ENCODE measurements around the gene SLC10A3. TPM values are rescaled to one million over a fixed set of nuclear protein-coding genes. Genes with fewer than 3 reads are reported as not detected.

SLC10A3 gene
- total and polyA plus RNA-seq, 7 experiments from 2014 or later, result 11.7 to 58.7 (median 20.1) TPM

GRCh38 chrX:154466036-154466435, 24.4 kb downstream of the SLC10A3 start:
- Mint-ChIP-seq H3K36me3 (peaks cover 0 to 2% (median 0%) of the 10 kb centered on the region in 5 donors), H3K9me3 (no peaks in the 10 kb centered on the region), H3K27me3 (no peaks in the 10 kb centered on the region), H3K27ac (no peak overlapping the region), H3K4me1 (peaks cover 0 to 7% (median 0%) of the 10 kb centered on the region in 7 donors), H3K4me3 (no peak overlapping the region)
- DNase-seq (no peak), ATAC-seq (no peak)
- no peak overlapping the region for H3K27ac ChIP-seq (ENCODE audit: low read depth, low read length)
- CTCF ChIA-PET, result no interaction called here
- intact Hi-C loops (cut with micrococcal nuclease), result no loop called here
- H3K4me3 ChIP-seq (ENCODE audit: low read length), result no peak overlapping the region
- no peaks in the 10 kb centered on the region for H3K9me3 ChIP-seq (ENCODE audit: control insufficient read depth in 2 of 3, low read length in 3 of 3)
- no peaks in the 10 kb centered on the region for H3K27me3 ChIP-seq (ENCODE audit: control insufficient read depth in 2 of 2, insufficient read depth in 2 of 2, low read length in 2 of 2)
- peaks cover 0 to 70% (median 0%) of the 10 kb centered on the region in 3 experiments for H3K36me3 ChIP-seq (ENCODE audit: control insufficient read depth in 2 of 3, insufficient read depth in 3 of 3, low read length in 3 of 3)
- POLR2A ChIA-PET, result interaction anchor here (0.6 to 1.4 kb wide), 4 partner anchors 10 to 42 kb away, joined by 3 to 4 read pairs (median 3); no protein-coding TSS in a partner anchor
- H3K4me1 ChIP-seq (ENCODE audit: control insufficient read depth in 2 of 2, insufficient read depth in 2 of 2, low read length in 2 of 2), result no peaks in the 10 kb centered on the region

GRCh38 chrX:154465601-154466000, 24.8 kb downstream of the SLC10A3 start:
- peaks cover 0 to 2% (median 0%) of the 10 kb centered on the region in 5 donors for H3K36me3 Mint-ChIP-seq
- H3K9me3 ChIP-seq (ENCODE audit: control insufficient read depth in 2 of 3, low read length in 3 of 3), result no peaks in the 10 kb centered on the region
- intact Hi-C loops (cut with micrococcal nuclease), result no loop called here

GRCh38 chrX:154464806-154465365, 25.5 kb downstream of the SLC10A3 start:
- Histone ChIP-seq H3K36me3 (ENCODE audit: control insufficient read depth in 2 of 3, insufficient read depth in 3 of 3, low read length in 3 of 3) (peaks cover 0 to 67% (median 0%) of the 10 kb centered on the region in 3 experiments), H3K4me3 (ENCODE audit: low read length) (no peak overlapping the region), H3K27me3 (ENCODE audit: control insufficient read depth in 2 of 2, insufficient read depth in 2 of 2, low read length in 2 of 2) (no peaks in the 10 kb centered on the region), H3K27ac (ENCODE audit: low read depth, low read length) (no peak overlapping the region), H3K9me3 (ENCODE audit: control insufficient read depth in 2 of 3, low read length in 3 of 3) (no peaks in the 10 kb centered on the region), H3K4me1 (ENCODE audit: control insufficient read depth in 2 of 2, insufficient read depth in 2 of 2, low read length in 2 of 2) (no peaks in the 10 kb centered on the region)
- Mint-ChIP-seq H3K4me1 (peaks cover 0 to 7% (median 0%) of the 10 kb centered on the region in 7 donors), H3K27ac (no peak overlapping the region), H3K9me3 (no peaks in the 10 kb centered on the region), H3K4me3 (no peak overlapping the region), H3K36me3 (peaks cover 0 to 2% (median 0%) of the 10 kb centered on the region in 5 donors), H3K27me3 (no peaks in the 10 kb centered on the region)
- ATAC-seq (no peak), DNase-seq (no peak)
- intact Hi-C loops (cut with micrococcal nuclease), result no loop called here
- ChIA-PET CTCF (no interaction called here), POLR2A (interaction anchor here (0.9 to 1.4 kb wide), 3 partner anchors 20 to 51 kb away, joined by 3 to 4 read pairs (median 3); partner anchors contain the start of gene FAM3A)

More at GRCh38 chrX:154465601-154466000, 24.8 kb downstream of the SLC10A3 start:
- H3K27me3 Mint-ChIP-seq, result no peaks in the 10 kb centered on the region
- Histone ChIP-seq H3K27ac (ENCODE audit: low read depth, low read length) (no peak overlapping the region), H3K4me1 (ENCODE audit: control insufficient read depth in 2 of 2, insufficient read depth in 2 of 2, low read length in 2 of 2) (no peaks in the 10 kb centered on the region), H3K27me3 (ENCODE audit: control insufficient read depth in 2 of 2, insufficient read depth in 2 of 2, low read length in 2 of 2) (no peaks in the 10 kb centered on the region), H3K36me3 (ENCODE audit: control insufficient read depth in 2 of 3, insufficient read depth in 3 of 3, low read length in 3 of 3) (peaks cover 0 to 70% (median 0%) of the 10 kb centered on the region in 3 experiments), H3K4me3 (ENCODE audit: low read length) (no peak overlapping the region)
- H3K4me1 Mint-ChIP-seq, result peaks cover 0 to 7% (median 0%) of the 10 kb centered on the region in 7 donors
- H3K27ac Mint-ChIP-seq, result no peak overlapping the region
- DNase-seq (no peak), ATAC-seq (no peak)
- ChIA-PET POLR2A (interaction anchor here (0.6 to 1.4 kb wide), 5 partner anchors 10 to 51 kb away, joined by 3 to 4 read pairs (median 3); partner anchors contain the start of gene FAM3A), CTCF (no interaction called here)
- no peaks in the 10 kb centered on the region for H3K9me3 Mint-ChIP-seq
- H3K4me3 Mint-ChIP-seq, result peak overlapping the region in 1 of 10 donors; percentile 32

- Mint-ChIP-seq H3K27me3 (no peaks in the 10 kb centered on the region), H3K27ac (no peak overlapping the region), H3K4me1 (peaks cover 0 to 11% (median 5%) of the 10 kb centered on the region in 7 donors), H3K36me3 (peaks cover 0 to 2% (median 0%) of the 10 kb centered on the region in 5 donors), H3K9me3 (no peaks in the 10 kb centered on the region), H3K4me3 (no peak overlapping the region)
- DNase-seq, result no peak
- ATAC-seq, result no peak
- peaks cover 0 to 3% of the 10 kb centered on the region in 2 donors for H3K4me1 ChIP-seq (ENCODE audit: control insufficient read depth in 2 of 2, insufficient read depth in 2 of 2, low read length in 2 of 2)
- peaks cover 0 to 56% (median 0%) of the 10 kb centered on the region in 3 experiments for H3K36me3 ChIP-seq (ENCODE audit: control insufficient read depth in 2 of 3, insufficient read depth in 3 of 3, low read length in 3 of 3)
- no peaks in the 10 kb centered on the region for H3K9me3 ChIP-seq (ENCODE audit: control insufficient read depth in 2 of 3, low read length in 3 of 3)
- H3K27me3 ChIP-seq (ENCODE audit: control insufficient read depth in 2 of 2, insufficient read depth in 2 of 2, low read length in 2 of 2), result no peaks in the 10 kb centered on the region
- ChIA-PET CTCF (no interaction called here), POLR2A (interaction anchor here (0.9 to 1.2 kb wide), 2 partner anchors 52 to 84 kb away, joined by 3 to 4 read pairs; partner anchors contain the start of gene EMD)
- H3K27ac ChIP-seq (ENCODE audit: low read depth, low read length), result no peak overlapping the region
- intact Hi-C loops (cut with micrococcal nuclease), result no loop called here
- H3K4me3 ChIP-seq (ENCODE audit: low read length), result no peak overlapping the region
These were observed 26.7 kb downstream of the SLC10A3 start for GRCh38 chrX:154463611-154464220.

GRCh38 chrX:154462396-154462795, 28.0 kb downstream of the SLC10A3 start:
- peaks cover under 1 to 12% (median 6%) of the 10 kb centered on the region in 7 donors for H3K4me1 Mint-ChIP-seq
- intact Hi-C loops (cut with micrococcal nuclease), result no loop called here
- H3K9me3 Mint-ChIP-seq, result peaks cover 0 to 1% (median 0%) of the 10 kb centered on the region in 11 donors
- H3K27ac Mint-ChIP-seq, result no peak overlapping the region
- Histone ChIP-seq H3K27ac (ENCODE audit: low read depth, low read length) (no peak overlapping the region), H3K9me3 (ENCODE audit: control insufficient read depth in 2 of 3, low read length in 3 of 3) (no peaks in the 10 kb centered on the region), H3K36me3 (ENCODE audit: control insufficient read depth in 2 of 3, insufficient read depth in 3 of 3, low read length in 3 of 3) (peaks cover 0 to 43% (median 0%) of the 10 kb centered on the region in 3 experiments), H3K4me1 (ENCODE audit: control insufficient read depth in 2 of 2, insufficient read depth in 2 of 2, low read length in 2 of 2) (peaks cover 0 to 3% of the 10 kb centered on the region in 2 donors), H3K4me3 (ENCODE audit: low read length) (no peak overlapping the region), H3K27me3 (ENCODE audit: control insufficient read depth in 2 of 2, insufficient read depth in 2 of 2, low read length in 2 of 2) (no peaks in the 10 kb centered on the region)
- no peaks in the 10 kb centered on the region for H3K27me3 Mint-ChIP-seq
- ATAC-seq (no peak), DNase-seq (no peak)
- peaks cover 0 to 2% (median 0%) of the 10 kb centered on the region in 5 donors for H3K36me3 Mint-ChIP-seq
- ChIA-PET CTCF (no interaction called here), POLR2A (interaction anchor here (6.2 kb wide), 1 partner anchor 15 kb away, joined by 31 read pairs; the partner anchor contains the start of gene LAGE3)
- H3K4me3 Mint-ChIP-seq, result no peak overlapping the region

GRCh38 chrX:154460326-154460725, 30.1 kb downstream of the SLC10A3 start:
- H3K4me3 Mint-ChIP-seq, result peak overlapping the region in 7 of 10 donors; percentile 4 to 79 (median 25)
- H3K27ac Mint-ChIP-seq, result peak overlapping the region in 1 of 9 donors; percentile 19
- Histone ChIP-seq H3K36me3 (ENCODE audit: control insufficient read depth in 2 of 3, insufficient read depth in 3 of 3, low read length in 3 of 3) (peaks cover 0 to 28% (median 0%) of the 10 kb centered on the region in 3 experiments), H3K4me3 (ENCODE audit: low read length) (no peak overlapping the region), H3K27ac (ENCODE audit: low read depth, low read length) (no peak overlapping the region), H3K27me3 (ENCODE audit: control insufficient read depth in 2 of 2, insufficient read depth in 2 of 2, low read length in 2 of 2) (no peaks in the 10 kb centered on the region), H3K4me1 (ENCODE audit: control insufficient read depth in 2 of 2, insufficient read depth in 2 of 2, low read length in 2 of 2) (peaks cover 0 to 3% of the 10 kb centered on the region in 2 donors), H3K9me3 (ENCODE audit: control insufficient read depth in 2 of 3, low read length in 3 of 3) (no peaks in the 10 kb centered on the region)
- CTCF ChIA-PET, result no interaction called here
- peaks cover 0 to 4% (median 0%) of the 10 kb centered on the region in 11 donors for H3K9me3 Mint-ChIP-seq
- peaks cover 0 to 2% (median 0%) of the 10 kb centered on the region in 5 donors for H3K36me3 Mint-ChIP-seq
- no peaks in the 10 kb centered on the region for H3K27me3 Mint-ChIP-seq
- intact Hi-C loops (cut with micrococcal nuclease), result no loop called here
- POLR2A ChIA-PET, result interaction anchor here (0.8 to 6.2 kb wide), 5 partner anchors 17 to 87 kb away, joined by 3 to 31 read pairs (median 3); partner anchors contain the start of genes IKBKG and LAGE3
- DNase-seq (no peak), ATAC-seq (no peak)
- H3K4me1 Mint-ChIP-seq, result peaks cover 4 to 16% (median 9%) of the 10 kb centered on the region in 7 donors
